Breast epithelium (tissue), 3 donors: ENCODE data around the gene ZNF761.
"Not testable (repeated sequence)": the region's sequence is repeated elsewhere in the genome, so short reads cannot be mapped to it uniquely, and the experiment has no call there.

Experiments used
- CTCF ChIP-seq, 3 donors: fragments of 450-650 bp; IDR thresholded peaks; one replicate each; pipeline ENCODE4 v1.5.1; 2016 to 2017; ENCODE audit warnings: antibody characterized with exemption in 3 of 3, mild to moderate bottlenecking in 3 of 3, moderate library complexity in 3 of 3
- POLR2AphosphoS5 ChIP-seq, 3 donors: sonication (generic); formaldehyde crosslinking; IDR thresholded peaks; one replicate each; pipeline ENCODE4 v1.6.1; 2017; ENCODE audit warnings: antibody characterized with exemption in 3 of 3

GRCh38 chr19:53395840-53396524, 35.8 kb upstream of the ZNF761 start:
- not testable (repeated sequence) for TF ChIP-seq CTCF, POLR2AphosphoS5 (IDR thresholded peaks at IDR 0.05)
